ENCODE measurements around the gene TRIO.

The TRIO gene

GRCh38 chr5:14284392-14285148 lies 141.4 kb downstream of the TRIO start:
- ATAC-seq, result no peak
- TF ChIP-seq ZFP30 (CRISPR knock-in tag; IDR thresholded peaks at IDR 0.05), result no peak
- TF ChIP-seq, protein P1, sequence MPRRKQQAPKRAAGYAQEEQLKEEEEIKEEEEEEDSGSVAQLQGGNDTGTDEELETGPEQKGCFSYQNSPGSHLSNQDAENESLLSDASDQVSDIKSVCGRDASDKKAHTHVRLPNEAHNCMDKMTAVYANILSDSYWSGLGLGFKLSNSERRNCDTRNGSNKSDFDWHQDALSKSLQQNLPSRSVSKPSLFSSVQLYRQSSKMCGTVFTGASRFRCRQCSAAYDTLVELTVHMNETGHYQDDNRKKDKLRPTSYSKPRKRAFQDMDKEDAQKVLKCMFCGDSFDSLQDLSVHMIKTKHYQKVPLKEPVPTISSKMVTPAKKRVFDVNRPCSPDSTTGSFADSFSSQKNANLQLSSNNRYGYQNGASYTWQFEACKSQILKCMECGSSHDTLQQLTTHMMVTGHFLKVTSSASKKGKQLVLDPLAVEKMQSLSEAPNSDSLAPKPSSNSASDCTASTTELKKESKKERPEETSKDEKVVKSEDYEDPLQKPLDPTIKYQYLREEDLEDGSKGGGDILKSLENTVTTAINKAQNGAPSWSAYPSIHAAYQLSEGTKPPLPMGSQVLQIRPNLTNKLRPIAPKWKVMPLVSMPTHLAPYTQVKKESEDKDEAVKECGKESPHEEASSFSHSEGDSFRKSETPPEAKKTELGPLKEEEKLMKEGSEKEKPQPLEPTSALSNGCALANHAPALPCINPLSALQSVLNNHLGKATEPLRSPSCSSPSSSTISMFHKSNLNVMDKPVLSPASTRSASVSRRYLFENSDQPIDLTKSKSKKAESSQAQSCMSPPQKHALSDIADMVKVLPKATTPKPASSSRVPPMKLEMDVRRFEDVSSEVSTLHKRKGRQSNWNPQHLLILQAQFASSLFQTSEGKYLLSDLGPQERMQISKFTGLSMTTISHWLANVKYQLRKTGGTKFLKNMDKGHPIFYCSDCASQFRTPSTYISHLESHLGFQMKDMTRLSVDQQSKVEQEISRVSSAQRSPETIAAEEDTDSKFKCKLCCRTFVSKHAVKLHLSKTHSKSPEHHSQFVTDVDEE (CRISPR knock-in tag; IDR thresholded peaks at IDR 0.05), result no peak
- TF ChIP-seq PPARA (CRISPR knock-in tag; IDR thresholded peaks at IDR 0.05; ENCODE audit: borderline replicate concordance), result no peak
- no peak for TF ChIP-seq ZNF8 (CRISPR knock-in tag; IDR thresholded peaks at IDR 0.05)
- TF ChIP-seq, protein P2, sequence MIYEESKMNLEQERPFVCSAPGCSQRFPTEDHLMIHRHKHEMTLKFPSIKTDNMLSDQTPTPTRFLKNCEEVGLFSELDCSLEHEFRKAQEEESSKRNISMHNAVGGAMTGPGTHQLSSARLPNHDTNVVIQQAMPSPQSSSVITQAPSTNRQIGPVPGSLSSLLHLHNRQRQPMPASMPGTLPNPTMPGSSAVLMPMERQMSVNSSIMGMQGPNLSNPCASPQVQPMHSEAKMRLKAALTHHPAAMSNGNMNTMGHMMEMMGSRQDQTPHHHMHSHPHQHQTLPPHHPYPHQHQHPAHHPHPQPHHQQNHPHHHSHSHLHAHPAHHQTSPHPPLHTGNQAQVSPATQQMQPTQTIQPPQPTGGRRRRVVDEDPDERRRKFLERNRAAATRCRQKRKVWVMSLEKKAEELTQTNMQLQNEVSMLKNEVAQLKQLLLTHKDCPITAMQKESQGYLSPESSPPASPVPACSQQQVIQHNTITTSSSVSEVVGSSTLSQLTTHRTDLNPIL (CRISPR knock-in tag; IDR thresholded peaks at IDR 0.05; ENCODE audit: low read depth), result no peak
- no peak for TF ChIP-seq BACH2 (CRISPR knock-in tag; IDR thresholded peaks at IDR 0.05; ENCODE audit: borderline replicate concordance)
- no peak for TF ChIP-seq ARNTL (CRISPR knock-in tag; IDR thresholded peaks at IDR 0.05; ENCODE audit: borderline replicate concordance, low read depth)
- no peak for TF ChIP-seq ZNF70 (CRISPR knock-in tag; IDR thresholded peaks at IDR 0.05)
- no peak for TF ChIP-seq ESRRG (CRISPR knock-in tag; IDR thresholded peaks at IDR 0.05)
- TF ChIP-seq ISL1 (CRISPR knock-in tag; IDR thresholded peaks at IDR 0.05), result no peak
- no peak for TF ChIP-seq ZFP3 (CRISPR knock-in tag; IDR thresholded peaks at IDR 0.05)

DNA sequence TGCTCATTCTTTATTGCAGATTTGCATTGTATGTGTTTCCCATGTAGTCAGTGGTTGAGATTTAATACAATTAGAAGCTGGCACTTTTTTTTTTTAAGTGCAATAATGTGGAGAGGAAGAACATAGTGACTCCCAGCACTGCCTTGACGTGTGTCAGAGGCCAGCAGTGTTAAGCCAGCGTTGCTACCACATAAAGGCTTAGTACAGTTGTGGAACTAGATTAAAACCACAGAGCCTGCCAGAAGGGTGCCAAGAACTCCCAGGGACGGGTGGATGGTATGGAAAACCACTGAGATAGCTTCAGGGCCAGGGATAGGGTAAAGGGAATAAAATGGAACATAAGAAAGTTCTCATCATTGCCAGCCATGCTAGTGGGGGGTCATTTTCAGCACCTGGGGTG lies 142.9 kb downstream of the TRIO start:
- TF ChIP-seq ARNTL (CRISPR knock-in tag; IDR thresholded peaks at IDR 0.05; ENCODE audit: borderline replicate concordance, low read depth), result no peak
- no peak for TF ChIP-seq TCF4 (CRISPR knock-in tag; IDR thresholded peaks at IDR 0.05; ENCODE audit: borderline replicate concordance)
- TF ChIP-seq, protein P2 (CRISPR knock-in tag; IDR thresholded peaks at IDR 0.05; ENCODE audit: low read depth), result no peak
- no peak for TF ChIP-seq ZFP30 (CRISPR knock-in tag; IDR thresholded peaks at IDR 0.05)
- no peak for ATAC-seq

- TF ChIP-seq ZC3H10 (CRISPR knock-in tag; IDR thresholded peaks at IDR 0.05) (no peak), ZNF565 (CRISPR knock-in tag; conservative IDR thresholded peaks at IDR 0.05; ENCODE audit: low read depth) (no peak), TCF4 (CRISPR knock-in tag; IDR thresholded peaks at IDR 0.05; ENCODE audit: borderline replicate concordance) (no peak), CSDC2 (CRISPR knock-in tag; IDR thresholded peaks at IDR 0.05) (no peak), ZFP3 (CRISPR knock-in tag; IDR thresholded peaks at IDR 0.05) (no peak), ZNF8 (CRISPR knock-in tag; IDR thresholded peaks at IDR 0.05) (no peak), PPARA (CRISPR knock-in tag; IDR thresholded peaks at IDR 0.05; ENCODE audit: borderline replicate concordance) (no peak), SNAI2 (CRISPR knock-in tag; IDR thresholded peaks at IDR 0.05) (no peak), TOX (CRISPR knock-in tag; IDR thresholded peaks at IDR 0.05; ENCODE audit: borderline replicate concordance) (no peak), GLIS3 (CRISPR knock-in tag; IDR thresholded peaks at IDR 0.05) (no peak), ARNTL (CRISPR knock-in tag; IDR thresholded peaks at IDR 0.05; ENCODE audit: borderline replicate concordance, low read depth) (no peak)
- TF ChIP-seq, protein P3, sequence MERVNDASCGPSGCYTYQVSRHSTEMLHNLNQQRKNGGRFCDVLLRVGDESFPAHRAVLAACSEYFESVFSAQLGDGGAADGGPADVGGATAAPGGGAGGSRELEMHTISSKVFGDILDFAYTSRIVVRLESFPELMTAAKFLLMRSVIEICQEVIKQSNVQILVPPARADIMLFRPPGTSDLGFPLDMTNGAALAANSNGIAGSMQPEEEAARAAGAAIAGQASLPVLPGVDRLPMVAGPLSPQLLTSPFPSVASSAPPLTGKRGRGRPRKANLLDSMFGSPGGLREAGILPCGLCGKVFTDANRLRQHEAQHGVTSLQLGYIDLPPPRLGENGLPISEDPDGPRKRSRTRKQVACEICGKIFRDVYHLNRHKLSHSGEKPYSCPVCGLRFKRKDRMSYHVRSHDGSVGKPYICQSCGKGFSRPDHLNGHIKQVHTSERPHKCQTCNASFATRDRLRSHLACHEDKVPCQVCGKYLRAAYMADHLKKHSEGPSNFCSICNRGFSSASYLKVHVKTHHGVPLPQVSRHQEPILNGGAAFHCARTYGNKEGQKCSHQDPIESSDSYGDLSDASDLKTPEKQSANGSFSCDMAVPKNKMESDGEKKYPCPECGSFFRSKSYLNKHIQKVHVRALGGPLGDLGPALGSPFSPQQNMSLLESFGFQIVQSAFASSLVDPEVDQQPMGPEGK (CRISPR knock-in tag; IDR thresholded peaks at IDR 0.05; ENCODE audit: borderline replicate concordance), result no peak
- TF ChIP-seq, protein P1 (CRISPR knock-in tag; IDR thresholded peaks at IDR 0.05), result no peak
- no peak for ATAC-seq
Measured at GRCh38 chr5:14286574-14287421, 143.7 kb downstream of the TRIO start.
